GM21619 (cell line): ENCODE data around the gene RARG.

Experiments
- ATAC-seq: cut with Tn5 transposase; IDR thresholded peaks from one replicate; pipeline ENCODE4 v1.9.1; 2021; ENCODE audit not compliant: unreplicated experiment

Gene RARG

GRCh38 chr12:53245286-53245685, 13.3 kb upstream of the RARG start:
- ATAC-seq = no peak

- ATAC-seq = no peak
Measured at GRCh38 chr12:53244337-53244736, 12.3 kb upstream of the RARG start.

GRCh38 chr12:53241623-53242412, 9.8 kb upstream of the RARG start:
- ATAC-seq = no peak

DNA sequence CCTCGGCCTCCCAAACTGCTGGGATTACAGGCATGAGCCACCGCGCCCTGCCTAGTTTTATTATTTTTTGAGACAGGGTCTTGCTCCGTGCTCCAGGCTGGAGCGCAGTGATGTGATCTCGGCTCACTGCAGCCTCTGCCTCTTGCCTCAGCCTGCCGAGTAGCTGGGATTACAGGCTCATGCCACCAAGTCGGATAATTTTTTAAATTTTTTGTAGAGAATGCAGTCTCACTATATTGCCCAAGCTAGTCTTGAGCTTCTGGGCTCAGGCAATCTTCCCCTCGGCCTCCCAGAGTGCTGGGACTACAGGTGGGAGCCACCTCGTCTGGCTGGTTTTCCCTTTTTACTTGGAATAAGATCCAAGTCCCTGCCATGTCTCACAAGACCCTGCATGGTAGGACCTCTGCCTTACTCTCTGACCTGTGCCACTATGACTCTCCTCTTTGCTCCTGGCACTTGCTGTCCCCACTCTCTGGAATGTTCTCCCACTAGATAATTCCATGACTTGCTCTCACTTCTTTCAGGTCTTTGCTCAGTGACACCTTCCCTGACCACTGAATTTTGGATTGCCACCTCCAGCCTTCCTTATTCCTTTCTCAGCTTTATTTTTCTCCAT, 7.7 kb upstream of the RARG start:
- ATAC-seq = no peak

DNA sequence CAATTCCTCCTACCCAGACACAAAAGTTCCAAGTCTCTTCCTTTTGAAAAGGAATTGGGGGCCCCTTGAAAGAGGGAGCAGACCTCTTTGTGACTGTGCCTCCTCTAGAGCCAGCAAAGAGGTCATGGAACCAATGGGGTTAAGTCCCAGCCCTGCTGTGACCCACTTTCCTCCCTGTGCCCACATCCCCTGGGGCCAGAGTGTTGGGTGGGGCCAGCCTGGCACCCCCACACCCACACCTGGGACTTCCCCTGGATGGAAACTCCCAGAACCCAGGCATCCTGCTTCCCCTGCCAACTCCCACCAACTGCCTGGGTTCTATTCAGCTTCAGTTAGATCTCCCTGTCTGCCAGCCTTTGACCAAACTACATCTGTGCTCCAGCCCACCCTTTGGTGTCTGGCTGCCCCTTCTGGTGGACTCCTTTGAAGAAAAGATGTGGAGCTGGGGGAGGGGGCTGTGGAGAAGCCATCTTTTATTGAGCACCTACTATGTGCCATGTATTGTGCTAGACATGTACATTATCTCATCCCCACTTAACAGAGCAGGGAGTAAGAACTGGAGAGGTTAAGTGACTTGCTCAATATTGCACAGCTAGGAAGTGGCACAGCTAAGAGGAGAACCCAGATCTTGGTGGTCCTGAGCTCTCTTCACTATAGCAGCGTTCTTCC, 4.6 kb upstream of the RARG start:
- no peak for ATAC-seq

GRCh38 chr12:53235742-53236442, 3.9 kb upstream of the RARG start:
- no peak for ATAC-seq

DNA sequence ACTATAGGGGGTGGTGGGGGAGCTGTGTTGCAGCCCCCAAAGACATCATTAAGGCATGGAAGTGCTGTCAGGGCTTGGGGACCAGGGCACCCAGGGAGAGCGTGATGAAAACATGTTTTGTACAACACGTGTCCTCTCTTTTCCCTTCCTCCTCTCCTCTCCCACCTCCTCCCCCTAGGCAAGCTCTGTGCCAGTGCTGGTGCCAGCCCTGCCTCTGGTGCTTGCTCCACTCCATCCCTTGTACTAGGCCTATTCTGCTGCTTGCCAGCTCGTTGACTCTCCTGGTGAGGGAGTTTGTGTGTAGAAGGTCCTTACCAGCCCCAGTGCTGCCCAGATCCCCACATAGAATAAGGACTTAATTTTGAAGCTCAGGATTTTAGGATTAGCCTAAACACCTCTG, 3.2 kb upstream of the RARG start:
- no peak for ATAC-seq

DNA sequence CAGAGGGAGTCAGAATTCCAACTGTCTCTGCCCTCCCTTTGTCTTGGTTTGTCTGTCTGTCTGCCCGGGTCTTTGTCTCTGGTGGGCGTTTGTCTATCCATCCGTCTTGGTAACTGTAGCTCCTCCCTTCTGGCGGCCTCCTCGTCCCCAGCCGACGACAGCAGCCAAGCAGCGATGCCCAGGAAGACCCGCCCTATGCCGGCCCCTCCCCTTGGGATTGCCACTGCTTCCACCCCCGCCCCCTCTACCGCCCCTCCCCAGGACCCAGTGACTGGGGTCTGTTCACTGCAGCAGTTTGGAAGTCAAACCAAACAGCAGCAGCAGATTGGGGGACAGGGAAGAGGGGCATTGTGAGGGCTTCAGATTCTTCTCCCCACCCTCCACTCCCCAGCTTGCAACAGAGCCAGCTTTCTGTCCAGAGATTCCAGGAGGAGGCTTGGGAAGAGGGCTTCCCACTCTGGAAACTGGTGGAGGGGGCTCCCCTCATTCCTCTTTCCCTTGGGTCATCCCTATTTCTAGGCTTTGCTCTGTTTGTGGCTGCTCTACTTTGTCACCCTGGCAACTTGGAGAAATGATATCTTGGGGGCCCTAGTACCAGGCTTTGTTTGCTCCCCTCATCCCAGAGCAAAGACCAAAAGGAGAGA, 2.4 kb upstream of the RARG start:
- ATAC-seq = no peak

DNA sequence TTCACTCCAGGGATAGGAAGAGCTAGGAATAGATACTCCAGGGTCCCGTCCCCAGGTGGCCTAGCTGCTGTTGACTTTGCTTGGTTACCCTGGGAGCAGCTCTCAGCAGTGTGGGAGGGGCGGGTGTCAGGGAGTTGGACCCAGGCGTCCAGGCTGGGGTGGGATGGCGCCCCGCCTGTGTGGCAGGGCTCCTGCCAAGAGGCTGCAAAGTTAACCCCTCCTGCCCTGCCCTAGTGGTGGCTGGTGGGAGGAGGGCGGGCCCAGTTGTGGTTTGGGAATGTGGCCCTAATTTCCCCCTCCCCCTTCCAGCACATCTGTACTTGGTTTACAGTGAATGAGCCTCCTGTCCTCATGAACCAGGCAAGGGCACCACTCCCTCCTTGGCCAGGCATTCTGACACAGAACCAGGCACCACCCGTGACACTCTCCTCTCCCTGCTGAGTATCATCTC, 1.7 kb upstream of the RARG start:
- ATAC-seq = no peak

- no peak for ATAC-seq
Measured at GRCh38 chr12:53232646-53233461, 845 bp upstream of the RARG start.

DNA sequence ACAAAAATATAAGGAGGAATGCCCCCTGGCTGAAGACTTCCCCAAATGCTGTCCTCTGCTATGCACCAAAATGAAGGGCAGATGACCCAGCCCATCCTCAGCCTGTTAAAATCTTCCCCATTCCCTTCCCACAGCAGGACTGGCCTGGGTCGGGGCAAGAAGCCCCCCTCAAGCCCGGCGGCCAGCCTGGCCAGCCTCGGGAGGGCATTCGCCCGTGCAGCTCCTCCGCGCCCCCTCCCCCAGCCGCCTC, 413 bp downstream of the RARG start:
- ATAC-seq = no peak

GRCh38 chr12:53230108-53230845, 1.7 kb downstream of the RARG start:
- no peak for ATAC-seq

DNA sequence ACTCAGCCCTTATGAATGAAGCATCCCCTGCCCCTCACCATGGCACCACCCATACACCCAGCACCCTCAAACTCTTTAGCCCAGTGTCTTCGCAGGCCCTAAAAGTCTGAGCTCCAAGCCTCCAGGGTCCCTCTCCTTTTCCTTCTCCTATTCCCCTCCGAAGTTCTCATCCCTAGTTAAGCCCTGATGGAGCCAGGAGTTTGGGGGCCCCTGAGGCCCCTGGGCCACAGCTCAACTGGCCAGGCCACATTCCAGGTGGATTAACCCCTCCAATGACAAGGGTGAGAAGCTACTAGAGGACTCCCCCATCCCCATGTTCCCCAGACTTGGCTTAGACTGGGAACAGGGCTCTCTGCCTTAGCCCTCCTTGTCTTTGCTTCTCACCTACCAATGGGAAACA, 2.6 kb downstream of the RARG start:
- no peak for ATAC-seq

DNA sequence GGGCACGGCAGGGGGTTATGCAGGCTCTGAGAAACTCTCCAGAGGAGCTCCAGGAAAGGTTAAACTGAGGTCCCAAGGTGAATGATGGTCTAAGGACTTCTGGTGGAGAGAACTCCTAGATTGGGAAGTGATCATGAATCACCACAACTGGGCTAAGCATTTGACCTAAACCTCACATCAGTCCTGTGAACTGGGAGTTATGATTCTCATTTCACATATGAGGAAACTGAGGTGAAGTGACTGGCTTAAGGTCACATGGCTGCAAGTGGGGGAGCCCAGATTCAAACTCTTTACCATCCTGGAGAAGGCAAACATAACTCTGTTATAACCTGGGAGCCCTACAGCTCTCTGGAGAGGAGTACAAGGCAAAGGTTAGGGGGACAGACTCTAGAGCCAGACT, 4.2 kb downstream of the RARG start:
- no peak for ATAC-seq

GRCh38 chr12:53227341-53227740, 4.7 kb downstream of the RARG start:
- no peak for ATAC-seq

DNA sequence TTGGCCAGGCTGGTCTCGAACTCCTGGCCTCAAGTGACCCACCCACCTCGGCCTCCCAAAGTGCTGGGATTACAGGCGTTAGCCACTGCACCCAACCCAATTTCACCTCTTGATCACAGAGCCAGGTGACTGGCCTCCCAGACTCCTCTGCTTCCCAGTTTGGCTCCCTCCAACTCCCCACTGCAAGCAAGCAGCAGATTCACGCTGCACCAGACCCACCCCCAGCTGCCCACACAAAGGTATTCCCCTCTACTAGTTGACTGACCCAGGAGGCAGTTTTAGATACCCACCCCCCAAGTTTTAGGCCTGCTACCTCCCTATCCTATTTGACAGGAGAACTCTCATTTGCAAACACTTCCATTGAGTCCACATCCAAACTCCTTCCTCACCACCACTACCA, 5.2 kb downstream of the RARG start:
- no peak for ATAC-seq

DNA sequence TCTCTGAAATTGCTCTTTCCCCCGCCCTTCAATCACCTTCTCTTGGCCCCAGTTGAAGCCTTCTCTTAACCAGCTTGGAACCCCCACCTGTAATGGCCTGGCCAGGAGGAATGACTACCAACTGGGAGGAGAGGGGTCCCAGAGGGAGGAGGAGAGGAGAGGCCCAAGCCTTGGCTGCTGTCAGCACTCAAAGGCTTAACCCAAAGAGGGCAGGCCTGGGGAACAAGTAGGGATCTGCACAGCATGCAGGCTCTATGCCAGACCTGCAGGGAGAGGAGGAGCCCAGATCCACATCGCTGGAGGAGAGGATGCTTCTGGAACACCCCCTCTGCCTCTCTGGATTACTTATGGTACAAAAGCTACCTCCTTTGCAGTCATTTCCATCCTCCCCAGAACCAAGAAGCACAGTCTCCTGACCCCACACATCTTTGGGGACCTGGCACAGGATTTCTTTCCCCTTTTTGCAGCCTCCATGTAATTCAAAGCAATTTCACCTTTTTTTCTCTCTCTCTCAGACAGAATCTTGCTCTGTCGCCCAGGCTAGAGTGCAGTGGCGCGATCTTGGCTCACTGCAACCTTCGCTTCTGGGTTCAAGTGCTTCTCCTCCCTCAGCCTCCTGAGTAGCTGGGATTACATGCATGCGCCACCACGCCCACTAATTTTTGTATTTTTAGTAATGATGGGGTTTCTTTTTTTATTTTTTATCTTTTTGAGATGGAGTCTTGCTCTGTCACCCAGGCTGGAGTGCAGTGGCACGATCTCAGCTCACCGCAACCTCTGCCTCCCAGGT, 6.2 kb downstream of the RARG start:
- ATAC-seq = no peak

DNA sequence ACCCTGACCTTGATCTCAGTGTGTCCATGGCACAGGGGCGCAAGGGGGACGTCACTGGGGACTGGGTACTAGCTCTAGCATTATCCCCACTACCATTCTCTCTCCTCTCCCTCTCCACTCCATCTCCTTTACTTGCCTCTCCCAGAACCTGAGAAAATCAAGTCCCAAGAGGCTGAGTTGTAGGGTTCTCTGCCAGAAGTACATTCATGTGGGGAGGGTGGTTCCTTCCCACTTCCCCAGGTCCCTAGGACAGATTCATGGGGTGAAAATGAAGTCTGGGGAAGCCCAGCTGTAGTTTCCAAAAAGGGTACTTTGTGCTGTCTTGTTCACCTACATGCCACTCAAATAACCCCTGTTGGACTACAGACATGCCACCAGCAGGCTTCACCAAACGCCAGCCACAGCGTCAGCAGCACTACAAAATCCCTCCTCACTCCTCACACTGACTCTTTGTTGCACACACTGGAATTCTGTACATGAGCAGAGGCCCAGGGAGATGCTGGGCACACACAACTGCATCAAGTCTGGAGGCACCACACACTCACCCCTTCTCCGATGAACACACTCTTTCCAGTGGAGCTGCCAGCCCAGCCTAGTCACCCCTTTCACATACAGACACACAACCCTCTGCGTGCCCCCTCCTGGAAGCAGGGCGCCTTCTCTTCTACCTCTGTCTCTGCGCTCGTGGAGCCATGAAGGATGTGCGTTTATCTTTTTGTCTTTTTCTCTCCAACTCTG, 6.9 kb downstream of the RARG start:
- no peak for ATAC-seq
